IPS-11a (cell line): Measurements from ENCODE around the gene FGD4.

Experiments
- H3K4me3 ChIP-seq: one replicate; pipeline ENCODE4 v1.5.1; 2013; ENCODE audit warnings: low read depth, low read length, control low read depth

FGD4 gene

GRCh38 chr12:32603071-32603470, 203.7 kb downstream of the FGD4 start:
- no peak overlapping the region for H3K4me3 ChIP-seq

DNA sequence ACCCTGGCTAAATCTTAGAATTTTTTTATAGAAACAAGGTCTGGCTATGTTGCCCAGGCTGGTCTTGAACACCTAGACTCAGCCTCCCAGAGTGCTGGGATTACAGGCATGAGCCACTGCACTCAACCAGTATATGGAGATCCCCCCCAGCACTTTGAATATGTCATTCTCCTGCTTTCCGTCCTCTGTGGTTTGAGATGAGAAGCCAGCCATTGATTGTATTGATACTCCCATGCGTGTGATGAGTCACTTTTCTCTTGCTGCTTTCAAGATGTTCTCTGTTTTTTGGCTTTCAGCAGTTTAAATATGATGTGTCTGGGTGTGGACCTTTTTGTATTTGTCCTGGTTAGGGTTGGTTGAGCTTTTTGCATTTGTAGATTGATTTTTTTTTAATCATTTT, 204.5 kb downstream of the FGD4 start:
- H3K4me3 ChIP-seq, result no peak overlapping the region

DNA sequence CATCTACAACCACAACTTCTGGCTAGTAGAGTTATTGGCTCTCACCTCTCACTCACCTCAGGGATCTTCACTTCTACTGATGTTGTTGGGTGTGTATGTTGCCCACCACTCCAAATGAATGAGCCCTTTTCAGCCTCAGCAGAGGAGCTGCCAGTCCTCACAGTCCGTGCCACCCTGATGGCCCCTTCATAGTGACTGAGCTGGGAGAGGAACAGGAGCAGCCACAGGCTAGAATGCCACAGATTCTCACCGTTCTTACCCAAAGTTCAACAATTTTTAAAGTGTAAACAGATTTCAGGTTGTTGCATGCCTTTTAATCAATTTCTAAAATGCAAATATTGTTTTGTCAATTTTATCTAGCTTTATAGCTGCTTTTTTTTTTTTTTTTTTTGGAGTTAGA, 205.2 kb downstream of the FGD4 start:
- no peak overlapping the region for H3K4me3 ChIP-seq

GRCh38 chr12:32605326-32606095, 206.2 kb downstream of the FGD4 start:
- H3K4me3 ChIP-seq, result no peak overlapping the region

DNA sequence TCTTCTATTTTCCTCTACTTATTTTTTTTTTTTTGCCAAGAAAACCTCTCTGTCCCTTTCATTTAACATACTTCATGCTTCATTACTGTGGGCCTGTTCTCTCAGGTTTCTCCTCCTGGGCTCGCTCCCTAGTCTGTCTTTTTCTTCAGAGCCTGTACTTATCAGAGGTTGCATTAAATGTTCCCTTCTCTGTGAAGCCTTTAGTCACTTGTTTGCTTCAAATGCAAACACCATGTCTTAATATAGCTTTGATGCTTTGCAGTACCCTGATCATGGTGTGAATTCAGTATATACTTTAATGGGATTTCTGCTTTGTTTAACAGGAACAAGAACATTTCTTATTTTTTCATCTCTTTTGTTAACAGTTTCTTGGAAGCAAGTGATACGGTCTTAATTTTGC, 207.1 kb downstream of the FGD4 start:
- H3K4me3 ChIP-seq, result no peak overlapping the region

DNA sequence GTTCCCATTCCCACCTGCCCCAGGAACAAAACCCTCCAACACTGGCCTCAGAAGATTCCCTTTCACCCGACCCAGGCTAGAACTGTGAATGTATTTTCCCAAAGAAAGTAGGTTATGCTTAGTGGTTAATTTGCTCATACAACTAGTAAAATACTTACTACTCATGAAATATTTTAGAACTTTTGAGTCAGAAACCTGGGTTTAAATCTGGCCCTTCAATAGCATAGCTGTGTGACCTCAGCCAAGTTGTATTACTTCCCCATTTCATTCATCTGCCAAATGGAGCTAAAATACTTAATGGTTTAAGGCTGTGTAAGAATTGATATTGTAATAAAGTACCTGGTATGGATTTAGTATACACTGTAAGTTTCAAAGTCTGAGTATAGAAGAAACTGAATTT, 210.6 kb downstream of the FGD4 start:
- H3K4me3 ChIP-seq, result no peak overlapping the region

DNA sequence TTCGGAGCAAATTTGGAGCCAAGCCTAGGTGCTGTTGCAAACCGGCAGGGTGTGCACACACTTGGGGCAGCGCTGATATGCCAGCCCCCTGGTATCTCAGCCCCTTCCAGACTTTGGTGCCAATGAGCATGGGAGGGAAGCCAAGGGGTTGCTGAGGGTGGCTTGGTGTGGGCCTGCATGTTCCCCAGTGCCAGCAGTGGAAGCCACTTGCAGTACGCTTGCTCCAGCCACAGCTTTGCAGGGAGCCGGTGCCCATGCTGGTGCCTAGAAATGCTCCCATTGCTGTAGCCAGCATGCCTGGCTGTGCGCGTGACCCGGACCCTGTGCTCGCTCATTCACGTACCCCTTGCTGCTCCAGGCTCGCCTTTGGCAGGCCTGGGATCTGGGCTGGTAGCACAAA, 212.6 kb downstream of the FGD4 start:
- no peak overlapping the region for H3K4me3 ChIP-seq

- H3K4me3 ChIP-seq, result no peak overlapping the region
Observed at GRCh38 chr12:32612658-32613614, 213.6 kb downstream of the FGD4 start.

- no peak overlapping the region for H3K4me3 ChIP-seq
Observed at GRCh38 chr12:32615441-32615840, 216.1 kb downstream of the FGD4 start.

DNA sequence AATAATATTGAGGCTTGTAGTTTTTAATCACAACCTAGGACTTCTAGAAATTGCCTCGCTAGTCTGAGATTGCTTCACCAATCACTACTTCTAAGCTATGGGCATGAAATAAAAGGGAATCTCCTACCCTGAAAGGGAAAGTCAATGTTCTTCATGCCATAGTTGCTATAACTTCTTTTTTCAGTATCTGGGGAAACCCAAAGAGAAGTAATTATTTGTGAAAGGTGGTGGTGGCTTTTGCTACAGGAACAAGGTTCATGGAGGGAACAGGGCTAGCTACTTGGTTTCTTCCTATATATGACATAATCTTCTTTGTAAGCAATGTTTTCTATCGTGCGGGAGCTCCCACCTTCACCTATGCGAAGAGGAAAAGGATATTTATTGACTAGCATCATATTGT, 218.2 kb downstream of the FGD4 start:
- H3K4me3 ChIP-seq, result no peak overlapping the region

- no peak overlapping the region for H3K4me3 ChIP-seq
Observed at GRCh38 chr12:32618115-32618514, 218.8 kb downstream of the FGD4 start.

DNA sequence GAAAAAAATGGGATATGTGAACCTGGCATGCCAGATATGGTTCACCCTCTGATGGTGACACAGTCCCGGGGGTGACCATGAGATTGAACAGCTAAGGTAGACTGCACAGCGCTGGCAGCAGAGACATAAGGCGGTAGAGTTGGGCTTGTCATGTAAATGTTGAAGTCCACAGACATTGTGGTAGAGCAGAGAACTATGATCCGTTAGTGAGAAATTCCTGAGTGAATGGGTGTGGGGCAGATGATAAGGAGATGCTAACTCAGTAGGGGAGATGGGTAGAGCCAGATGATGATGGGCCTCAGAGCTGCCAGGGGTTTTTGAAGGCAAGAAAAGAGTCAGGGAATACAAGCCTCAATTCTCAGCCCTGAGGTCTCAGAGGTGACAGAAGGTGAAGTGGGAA, 228.6 kb downstream of the FGD4 start:
- no peak overlapping the region for H3K4me3 ChIP-seq

DNA sequence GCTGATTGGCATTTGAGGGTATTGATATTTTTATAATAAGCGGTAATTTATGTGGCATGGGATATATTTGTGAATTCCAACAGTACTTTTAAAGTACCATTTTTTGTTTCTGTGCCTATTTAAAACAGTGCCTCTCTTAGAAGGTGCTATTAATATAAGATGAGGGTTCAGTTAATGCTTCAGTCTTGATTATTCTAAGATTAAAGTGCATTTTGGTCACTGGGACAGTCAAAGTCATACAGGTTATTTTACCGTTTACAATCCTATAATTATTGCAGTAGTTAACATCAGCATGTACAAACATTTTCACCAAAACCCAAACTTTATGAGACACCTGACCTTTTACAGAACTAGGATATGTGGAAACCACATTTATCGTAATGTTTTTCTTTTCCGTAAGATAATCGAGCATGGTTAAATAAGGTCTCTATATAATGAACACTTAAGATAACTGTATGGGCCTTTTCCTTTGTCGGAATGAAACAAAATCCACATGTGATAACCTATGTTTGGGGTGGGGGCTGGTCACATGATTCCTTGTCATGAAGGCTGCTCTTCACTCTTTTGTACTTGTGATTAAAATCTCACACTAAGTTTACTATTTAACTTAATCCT, 242.0 kb downstream of the FGD4 start:
- H3K4me3 ChIP-seq, result no peak overlapping the region

GRCh38 chr12:32644431-32644830, 245.1 kb downstream of the FGD4 start:
- H3K4me3 ChIP-seq, result no peak overlapping the region

DNA sequence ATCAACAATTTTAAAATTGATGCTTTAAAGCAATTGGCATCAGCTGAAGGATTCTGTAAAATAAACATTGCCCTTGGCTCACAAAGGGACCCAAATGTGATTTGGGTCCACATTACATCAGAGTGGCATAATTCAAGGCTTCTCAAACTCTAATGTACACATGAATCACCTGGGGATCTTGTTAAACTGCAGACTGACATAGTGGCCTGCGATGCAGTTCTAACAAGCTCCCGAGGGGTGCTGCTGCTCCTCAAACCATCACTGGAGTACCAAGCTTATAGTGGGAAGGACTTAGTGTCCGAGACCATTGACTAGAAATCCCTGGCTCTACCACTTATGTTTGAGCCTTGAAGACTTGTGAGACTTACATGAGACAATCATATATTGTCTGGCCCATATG, 247.9 kb downstream of the FGD4 start:
- H3K4me3 ChIP-seq, result no peak overlapping the region

GRCh38 chr12:32650508-32650907, 251.2 kb downstream of the FGD4 start:
- no peak overlapping the region for H3K4me3 ChIP-seq

GRCh38 chr12:32651151-32651955, 252.0 kb downstream of the FGD4 start:
- no peak overlapping the region for H3K4me3 ChIP-seq

DNA sequence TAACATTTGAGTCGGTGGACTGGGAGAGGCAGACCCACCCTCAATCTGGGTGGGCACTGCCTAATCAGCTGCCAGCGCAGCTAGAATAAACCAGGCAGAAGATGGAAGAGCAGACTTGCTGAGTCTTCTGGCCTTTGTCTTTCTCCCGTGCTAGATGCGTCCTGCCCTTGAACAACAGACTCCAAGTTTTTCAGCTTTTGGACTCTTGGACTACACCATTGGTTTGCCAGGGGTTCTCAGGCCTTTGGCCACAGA, 252.5 kb downstream of the FGD4 start:
- H3K4me3 ChIP-seq, result no peak overlapping the region

GRCh38 chr12:32659908-32660440, 260.6 kb downstream of the FGD4 start:
- H3K4me3 ChIP-seq, result no peak overlapping the region

- H3K4me3 ChIP-seq, result no peak overlapping the region
Observed at GRCh38 chr12:32661706-32662105, 262.3 kb downstream of the FGD4 start.

- H3K4me3 ChIP-seq, result no peak overlapping the region
Observed at GRCh38 chr12:32662665-32663064, 263.3 kb downstream of the FGD4 start.
